NCI-H748 (cell line): ENCODE data around the gene PTH2.
"Not testable (repeated sequence)": the region's sequence is repeated elsewhere in the genome, so short reads cannot be mapped to it uniquely, and the experiment has no call there.

Source experiments
- DNase-seq: peaks from one replicate; lab custom pipeline; 2025; ENCODE audit not compliant: unreplicated experiment; lab: John Stamatoyannopoulos, UW

PTH2 gene

GRCh38 chr19:49423071-49423984 lies at the start of gene PTH2:
Gene PTH2 (minus strand): TSS chr19:49423441. CDS start chr19:49423339, 102 bp downstream.
- no peak for DNase-seq

DNA sequence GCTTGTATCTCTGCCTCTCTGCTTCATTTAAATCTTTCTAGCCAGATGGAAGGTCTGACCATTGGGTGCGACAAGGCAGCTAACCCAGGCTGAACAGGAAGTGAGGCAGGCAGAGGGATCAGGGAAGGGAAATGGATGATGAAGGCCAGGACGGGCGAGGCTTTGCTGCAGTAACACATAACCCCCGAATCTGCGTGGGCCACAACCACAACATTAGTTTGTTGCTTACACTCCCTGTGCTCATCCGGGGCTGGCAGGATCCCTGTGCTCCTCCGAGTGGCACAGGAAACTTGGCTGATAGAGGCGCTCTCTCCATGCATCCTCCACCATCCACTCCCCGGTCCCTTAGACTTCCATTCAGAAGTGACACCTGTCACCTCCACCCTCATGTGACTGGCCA lies 49.7 kb upstream of the PTH2 start:
- no peak for DNase-seq

DNA sequence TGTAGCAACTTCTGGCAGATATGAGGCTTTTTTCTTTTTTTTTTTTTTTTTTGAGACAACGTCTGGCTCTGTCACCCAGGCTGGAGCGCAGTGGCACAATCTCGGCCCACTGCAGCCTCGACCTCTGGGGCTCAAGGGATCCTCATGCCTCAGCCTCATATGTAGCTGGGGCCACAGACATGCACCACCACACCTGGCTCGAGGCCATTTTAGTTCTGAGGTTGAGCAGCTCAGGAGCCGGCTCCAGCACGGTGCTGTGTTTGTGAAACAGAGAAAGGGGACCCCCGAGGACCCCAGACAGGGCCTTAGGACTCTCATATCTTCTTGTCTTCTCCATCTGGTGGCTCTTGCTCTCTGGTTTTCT lies 47.4 kb upstream of the PTH2 start:
- DNase-seq, result no peak

GRCh38 chr19:49469828-49470614 lies 46.8 kb upstream of the PTH2 start:
- no peak for DNase-seq

DNA sequence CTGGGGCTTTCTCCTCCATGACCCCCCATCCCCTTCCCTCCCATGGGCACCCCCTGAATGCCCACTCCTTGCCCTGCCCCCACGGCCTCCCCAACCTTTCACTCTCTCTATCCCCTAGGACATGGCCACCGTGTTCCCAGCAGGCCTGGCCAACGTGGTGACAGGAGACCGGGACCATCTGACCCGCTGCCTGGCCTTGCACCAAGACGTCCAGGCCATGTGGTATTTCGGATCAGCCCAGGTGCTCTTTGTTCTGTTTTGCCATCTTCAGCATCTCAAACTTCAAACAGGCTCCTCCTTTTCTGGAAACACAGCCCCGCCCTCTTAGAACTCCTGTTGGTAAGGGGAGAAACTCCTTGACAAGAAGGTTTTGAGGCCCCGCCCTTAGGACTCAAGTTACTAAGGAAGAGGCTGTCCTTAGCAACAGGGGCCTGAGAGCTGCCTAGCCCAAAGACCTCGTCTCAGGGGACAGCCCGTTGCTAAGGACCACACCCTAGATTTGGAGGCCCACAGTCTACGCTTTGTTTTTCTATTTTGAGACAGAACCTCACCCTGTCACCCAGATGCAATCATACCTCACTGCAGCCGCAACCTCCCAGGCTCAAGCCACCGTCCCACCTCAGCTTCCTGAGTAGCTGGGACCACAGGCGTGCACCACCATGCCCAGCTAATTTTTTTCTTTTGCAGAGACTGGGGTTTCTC lies 45.7 kb upstream of the PTH2 start:
- peak; percentile 81 for DNase-seq

GRCh38 chr19:49468199-49468598 lies 45.0 kb upstream of the PTH2 start:
- no peak for DNase-seq

GRCh38 chr19:49465371-49465770 lies 42.1 kb upstream of the PTH2 start:
- DNase-seq, result no peak

GRCh38 chr19:49463960-49464740 lies 40.9 kb upstream of the PTH2 start:
- no peak for DNase-seq

- DNase-seq, result no peak
These were observed 39.3 kb upstream of the PTH2 start for GRCh38 chr19:49462492-49462891.

DNA sequence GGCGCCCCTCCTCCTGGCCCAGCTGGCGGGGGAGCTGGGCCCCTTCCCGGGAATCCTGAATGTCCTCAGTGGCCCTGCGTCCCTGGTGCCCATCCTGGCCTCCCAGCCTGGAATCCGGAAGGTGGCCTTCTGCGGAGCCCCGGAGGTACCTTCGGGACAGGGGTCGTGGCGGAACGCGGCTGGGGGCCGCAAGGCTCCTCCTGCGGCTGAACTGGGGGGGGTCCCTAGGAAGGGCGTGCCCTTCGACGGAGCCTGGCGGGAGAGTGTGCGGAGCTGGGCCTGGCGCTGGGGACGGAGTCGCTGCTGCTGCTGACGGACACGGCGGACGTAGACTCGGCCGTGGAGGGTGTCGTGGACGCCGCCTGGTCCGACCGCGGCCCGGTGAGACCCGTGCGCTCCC lies 38.4 kb upstream of the PTH2 start:
- no peak for DNase-seq

- DNase-seq, result not testable (repeated sequence)
These were observed 37.9 kb upstream of the PTH2 start for GRCh38 chr19:49461130-49461529.

DNA sequence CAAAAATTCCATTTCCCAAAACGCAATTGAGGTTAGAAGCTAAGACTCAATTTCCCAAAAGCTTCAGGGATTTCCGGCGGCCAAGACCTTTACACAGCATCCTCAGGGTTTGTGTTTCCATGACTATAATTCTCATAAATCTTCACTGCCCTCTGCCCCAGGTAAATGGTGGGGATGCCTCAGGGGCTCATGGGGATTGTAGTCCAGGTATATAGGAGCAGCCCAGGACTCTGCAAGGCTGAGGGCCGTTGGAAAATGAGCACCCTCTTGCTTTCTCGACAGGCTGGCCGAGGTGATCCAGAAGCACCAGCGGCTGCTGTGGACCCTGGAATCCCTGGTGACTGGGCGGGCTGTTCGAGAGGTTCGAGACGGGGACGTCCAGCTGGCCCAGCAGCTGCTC lies 36.1 kb upstream of the PTH2 start:
- DNase-seq, result no peak

DNA sequence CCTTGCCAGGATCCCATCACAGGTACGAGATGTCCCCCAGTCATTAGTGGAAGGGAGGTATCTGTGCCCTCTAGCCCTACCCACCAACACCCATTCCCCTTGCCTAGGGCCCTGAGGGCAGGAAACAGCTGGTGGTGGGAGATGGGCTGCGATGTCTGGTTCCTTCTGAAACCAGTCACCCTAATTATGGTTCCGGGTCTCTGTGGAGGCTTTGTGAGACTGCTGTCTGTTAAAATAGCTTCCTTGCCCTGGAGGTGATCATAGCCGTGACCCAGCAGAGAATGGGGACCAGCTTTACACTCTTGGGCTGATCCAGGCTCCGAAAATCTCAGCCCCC lies 35.3 kb upstream of the PTH2 start:
- DNase-seq, result no peak

DNA sequence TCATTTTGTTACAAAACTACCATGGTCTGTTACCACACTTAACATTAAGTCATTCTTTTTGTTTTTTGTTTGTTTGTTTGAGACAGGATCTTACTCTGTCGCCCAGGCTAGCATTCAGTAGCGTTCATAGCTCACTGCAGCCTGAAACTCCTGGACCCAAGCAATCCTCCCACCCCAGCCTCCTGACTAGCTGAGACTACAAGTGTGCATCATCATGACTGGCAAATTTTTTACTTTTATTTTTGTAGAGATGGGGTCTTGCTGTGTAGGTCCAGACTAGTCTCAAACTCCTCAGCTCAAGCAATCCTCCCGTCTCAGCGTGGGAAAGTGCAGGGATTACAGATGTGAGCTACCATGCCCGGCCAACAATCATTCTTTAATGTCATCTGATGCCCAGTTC lies 33.1 kb upstream of the PTH2 start:
- no peak for DNase-seq

- no peak for DNase-seq
These were observed 32.5 kb upstream of the PTH2 start for GRCh38 chr19:49455773-49456172.

- no peak for DNase-seq
These were observed 30.6 kb upstream of the PTH2 start for GRCh38 chr19:49453757-49454240.

DNA sequence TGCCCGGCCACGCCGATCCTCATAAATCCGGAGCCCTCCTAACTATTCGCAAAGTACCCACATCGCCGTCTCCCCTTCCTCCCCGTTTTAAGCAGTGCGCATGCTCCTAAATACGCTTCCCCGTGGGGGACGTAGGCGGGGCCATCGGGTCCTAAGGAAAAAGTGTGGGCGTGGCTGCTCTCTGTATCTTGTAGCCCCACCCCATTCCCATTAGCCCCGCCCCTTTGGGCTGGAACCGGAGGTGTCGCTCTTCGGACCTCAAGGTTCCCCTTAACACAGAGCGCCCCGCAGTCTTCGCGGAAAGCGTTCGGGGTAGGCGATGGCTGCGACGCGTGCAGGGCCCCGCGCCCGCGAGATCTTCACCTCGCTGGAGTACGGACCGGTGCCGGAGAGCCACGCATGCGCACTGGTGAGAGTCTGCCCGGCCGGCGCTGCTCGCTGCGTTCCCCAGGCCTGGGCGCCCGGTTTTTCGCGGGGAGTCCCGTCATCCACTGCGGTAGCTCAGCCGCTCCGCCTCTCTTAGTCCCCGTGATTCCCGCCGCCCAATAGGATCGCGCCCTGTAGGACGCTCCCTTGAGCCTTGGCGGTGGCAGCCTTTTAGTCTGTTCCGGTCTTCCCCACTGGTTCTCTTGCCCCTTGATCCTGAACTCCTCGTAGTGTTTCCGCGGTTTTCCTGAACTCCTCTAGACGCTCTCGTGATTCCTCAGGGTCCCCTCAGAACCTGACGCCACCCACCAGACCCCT lies 29.9 kb upstream of the PTH2 start, which contains the start of gene ALDH16A1:
TSS of gene ALDH16A1 (plus strand) at position 213 of the 744 bp plus-strand sequence. CDS start at position 320, 107 bp downstream.
- peak; percentile 99 for DNase-seq

- DNase-seq, result peak; percentile 100
These were observed 28.4 kb upstream of the PTH2 start, which contains the start of gene PIH1D1 for GRCh38 chr19:49451430-49452181. Gene PIH1D1 (minus strand): TSS chr19:49451814. CDS start chr19:49451574, 240 bp downstream.

DNA sequence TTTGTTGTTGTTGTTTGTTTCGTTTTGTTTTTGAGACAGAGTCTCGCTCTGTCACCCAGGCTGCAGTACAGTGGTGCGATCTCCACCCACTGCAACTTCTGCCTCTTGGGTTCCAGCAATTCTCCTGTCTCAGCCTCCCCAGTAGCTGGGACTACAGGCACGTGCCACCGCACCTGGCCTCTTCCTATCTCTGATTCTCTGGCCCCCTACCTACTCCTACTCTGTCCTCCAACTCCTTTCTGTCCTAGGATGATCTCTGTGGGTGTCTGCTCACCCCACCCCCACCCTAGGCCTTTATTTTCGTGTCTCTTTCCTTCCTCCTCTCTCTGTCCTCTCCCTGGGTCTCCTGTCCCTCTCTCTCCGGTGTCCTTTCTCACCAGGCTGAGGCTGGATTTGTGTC lies 27.2 kb upstream of the PTH2 start:
- no peak for DNase-seq
